ACHN (cell line): ENCODE data around the gene ZDHHC20.
"Not testable (repeated sequence)": the region's sequence is repeated elsewhere in the genome, so short reads cannot be mapped to it uniquely, and the experiment has no call there.

Experiments
- DNase-seq: peaks from one replicate; pipeline ENCODE4 v3.0.0-alpha.2; 2015
- in situ Hi-C: cut with HindIII; loops from 2 replicates; pipeline ENCODE4 v1.10.0; 2017; ENCODE audit warnings: low sequenced_read_pairs, low pct_ligation_motif_present, low pct_unique_long_range_greater_than_20kb

The ZDHHC20 gene

GRCh38 chr13:21445759-21446158 lies 13.3 kb downstream of the ZDHHC20 start:
- DNase-seq = no peak
- in situ Hi-C loops = no loop called here

- no peak for DNase-seq
- in situ Hi-C loops = no loop called here
Measured at GRCh38 chr13:21443171-21443570, 15.9 kb downstream of the ZDHHC20 start.

DNA sequence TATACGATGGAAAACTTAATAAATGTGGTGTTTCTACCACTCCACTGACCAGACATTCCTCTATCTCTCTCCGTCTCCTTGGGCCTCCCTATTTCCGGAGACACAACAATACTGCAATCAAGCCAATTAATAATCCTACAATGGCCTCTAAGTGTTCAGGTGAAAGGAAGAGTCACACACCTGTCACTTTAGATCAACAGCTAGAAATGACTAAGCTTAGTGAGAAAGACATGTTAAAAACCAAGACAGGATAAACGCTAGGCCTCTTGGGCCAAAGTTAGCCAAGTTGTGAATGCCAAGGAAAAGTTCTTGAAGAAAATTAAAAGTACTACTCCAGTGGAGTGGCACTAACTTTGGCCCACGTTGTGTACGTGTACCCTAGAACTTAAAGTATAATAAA lies 22.5 kb downstream of the ZDHHC20 start:
- no peak for DNase-seq
- in situ Hi-C loops = no loop called here

GRCh38 chr13:21435687-21436151 lies 23.4 kb downstream of the ZDHHC20 start:
- in situ Hi-C loops = no loop called here
- peak; percentile 62 for DNase-seq

- no peak for DNase-seq
- in situ Hi-C loops = no loop called here
Measured at GRCh38 chr13:21435231-21435630, 23.9 kb downstream of the ZDHHC20 start.

GRCh38 chr13:21434588-21434987 lies 24.5 kb downstream of the ZDHHC20 start:
- in situ Hi-C loops = no loop called here
- no peak for DNase-seq

GRCh38 chr13:21429211-21429610 lies 29.9 kb downstream of the ZDHHC20 start:
- DNase-seq = no peak
- in situ Hi-C loops = no loop called here

DNA sequence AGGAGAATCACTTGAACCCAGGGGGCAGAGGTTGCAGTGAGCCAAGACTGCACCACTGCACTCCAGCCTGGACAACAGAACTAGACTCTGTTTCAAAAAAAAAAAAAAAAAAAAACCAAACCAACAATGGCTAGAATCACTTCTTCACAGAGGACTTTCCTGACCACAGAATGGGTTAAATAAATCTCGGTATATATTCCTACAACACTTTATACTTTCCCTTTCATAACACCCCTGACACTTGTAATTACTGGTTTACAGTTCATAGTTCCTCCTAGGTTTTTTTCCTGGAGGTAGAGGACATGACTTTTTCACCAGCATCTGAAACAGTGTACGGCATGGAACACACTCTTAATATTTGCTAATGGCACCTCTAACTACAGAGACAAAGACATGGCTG lies 31.4 kb downstream of the ZDHHC20 start:
- no peak for DNase-seq
- in situ Hi-C loops = no loop called here

GRCh38 chr13:21426238-21426637 lies 32.9 kb downstream of the ZDHHC20 start:
- DNase-seq = no peak
- in situ Hi-C loops = no loop called here

DNA sequence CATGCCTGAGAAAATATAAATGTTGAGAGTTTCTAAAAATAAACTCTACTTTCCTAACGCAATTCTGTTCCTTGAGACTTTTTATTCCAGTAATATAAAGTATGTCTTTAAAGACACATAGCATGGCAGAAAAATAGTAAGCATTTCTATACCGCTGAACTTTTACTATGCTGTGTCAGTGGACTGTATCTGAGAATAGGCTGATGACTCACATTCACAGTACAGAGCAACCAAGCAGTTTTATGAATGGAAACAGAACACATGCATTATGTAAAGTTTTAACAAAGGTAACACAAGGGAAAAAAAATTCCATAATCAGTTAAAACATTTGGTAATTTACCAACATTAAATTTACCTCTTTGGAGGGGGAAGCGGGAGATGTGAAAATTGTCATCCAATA lies 38.4 kb downstream of the ZDHHC20 start:
- in situ Hi-C loops = no loop called here
- peak; percentile 11 for DNase-seq

DNA sequence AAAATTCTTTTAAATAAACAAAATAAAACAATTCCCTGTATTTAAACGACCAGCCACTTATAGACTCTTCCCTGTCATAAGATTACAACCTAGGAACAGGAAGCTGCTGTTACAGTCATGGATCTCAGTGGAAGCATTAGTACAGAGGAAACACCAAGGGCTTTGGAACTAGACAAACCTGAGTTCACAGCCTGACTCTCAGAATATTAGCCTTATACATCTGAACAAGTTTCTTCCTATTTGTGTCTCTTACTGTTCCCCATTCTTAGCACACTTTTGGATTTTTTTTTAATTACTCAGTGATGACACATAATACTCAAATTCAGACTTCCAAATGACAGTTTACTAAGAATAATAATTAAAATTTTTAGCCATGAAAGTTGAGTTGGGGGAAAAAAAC lies 46.1 kb downstream of the ZDHHC20 start:
- in situ Hi-C loops = no loop called here
- no peak for DNase-seq

- DNase-seq, in situ Hi-C loops: not testable (repeated sequence)
Measured at GRCh38 chr13:21410453-21410852, 48.6 kb downstream of the ZDHHC20 start.

DNA sequence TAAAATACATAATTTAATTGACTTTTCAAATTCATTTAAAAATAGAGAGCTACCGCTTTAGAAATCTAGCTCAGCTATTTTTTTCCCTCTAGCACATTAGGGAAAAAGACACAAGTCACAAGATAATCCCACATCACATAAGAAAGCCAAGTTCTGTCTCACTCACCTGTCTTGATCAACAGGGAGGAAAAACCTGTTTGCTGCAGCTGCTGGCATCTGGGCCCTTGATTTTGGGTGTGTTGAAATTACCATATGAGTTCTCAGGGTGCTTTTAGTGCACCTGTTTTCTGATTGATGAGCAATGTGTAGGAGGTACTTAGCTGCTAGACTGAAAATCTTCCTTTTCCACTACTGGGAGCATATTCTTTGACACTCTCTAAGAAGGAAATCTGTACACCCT lies 53.8 kb downstream of the ZDHHC20 start:
- no peak for DNase-seq
- in situ Hi-C loops = no loop called here

DNA sequence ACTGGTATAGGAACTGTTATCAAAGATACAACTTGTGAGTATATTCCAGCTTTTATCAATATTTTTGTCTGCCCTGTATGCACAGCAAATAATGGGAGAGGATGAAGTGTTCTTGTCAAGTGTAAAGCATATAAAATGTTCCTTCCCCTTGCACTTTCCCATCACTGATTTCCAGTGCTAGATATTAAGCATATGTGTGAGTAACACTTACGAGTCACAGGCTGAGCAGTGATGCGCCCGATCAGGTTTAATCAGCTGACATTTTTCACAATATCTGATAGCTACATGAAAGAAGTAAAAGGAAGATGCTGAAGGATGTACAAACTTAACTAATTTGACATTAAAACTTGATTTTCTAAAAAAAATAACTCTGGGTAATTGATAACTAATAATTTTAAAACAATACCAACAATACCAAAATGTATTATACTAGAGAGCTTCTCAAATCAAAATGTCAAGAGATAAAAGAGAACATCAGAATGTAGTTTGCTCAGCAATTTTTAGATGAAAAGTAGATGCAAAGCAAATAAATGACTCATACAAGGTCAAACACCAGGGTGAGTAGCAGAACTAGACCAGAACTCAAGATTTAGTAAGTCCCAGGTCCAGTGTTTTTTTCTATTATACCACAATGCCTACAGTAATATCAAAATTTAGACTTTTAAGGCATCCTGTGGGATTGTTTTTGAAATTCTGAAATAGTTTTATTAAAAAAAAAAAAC lies 56.4 kb downstream of the ZDHHC20 start:
- DNase-seq = peak; percentile 42

GRCh38 chr13:21399741-21400140 lies 59.4 kb downstream of the ZDHHC20 start:
- DNase-seq = no peak
- in situ Hi-C loops = no loop called here

More for the DNA sequence above, 56.4 kb downstream of the ZDHHC20 start:
- in situ Hi-C loops = no loop called here

GRCh38 chr13:21395953-21396352 lies 63.1 kb downstream of the ZDHHC20 start:
- in situ Hi-C loops = no loop called here
- no peak for DNase-seq

GRCh38 chr13:21389124-21389523 lies 70.0 kb downstream of the ZDHHC20 start:
- in situ Hi-C loops = no loop called here
- no peak for DNase-seq

DNA sequence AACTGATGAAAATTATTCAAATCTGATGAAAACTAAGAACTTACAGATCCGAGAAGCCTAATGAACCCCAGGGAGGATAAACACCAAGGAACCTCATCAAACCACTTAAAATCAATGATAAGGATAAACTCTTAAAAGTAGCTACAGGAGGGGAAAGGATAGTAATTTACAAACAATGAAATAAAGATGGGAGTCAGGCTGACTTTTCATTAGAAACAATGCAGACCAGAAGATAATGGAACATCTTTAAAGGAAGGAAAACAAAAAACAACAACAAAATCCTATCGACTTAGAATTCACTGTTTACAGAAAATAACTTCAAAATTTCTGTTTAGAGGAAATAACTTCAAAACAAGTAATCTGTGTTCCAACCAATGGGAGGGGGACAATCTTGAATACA lies 73.4 kb downstream of the ZDHHC20 start:
- no peak for DNase-seq
- in situ Hi-C loops = no loop called here

GRCh38 chr13:21383090-21383489 lies 76.0 kb downstream of the ZDHHC20 start:
- in situ Hi-C loops = no loop called here
- DNase-seq = no peak
